Endothelial cell of umbilical vein (primary cell): ENCODE data around the gene LMNA. TPM values are rescaled to one million over a fixed set of nuclear protein-coding genes. Genes with fewer than 3 reads are reported as not detected.
"Not testable (repeated sequence)": the region's sequence is repeated elsewhere in the genome, so short reads cannot be mapped to it uniquely, and the experiment has no call there.

Source experiments
- BruUV-seq: library from RNA; stranded (reverse); fragments of 400-500 nt; replicated peaks from 2 replicates; lab custom pipeline; 2021; lab: Mats Ljungman, UMichigan
- CTCF ChIA-PET: fragments of 300-600, 350-600 bp; sonication (Branson Sonifier 250); formaldehyde crosslinking; loops from one replicate; lab custom pipeline; 2021; ENCODE audit warnings: antibody characterized with exemption, inconsistent platforms; lab: Charles Lee
- POLR2A ChIA-PET: fragments of 300-600, 350-600 bp; sonication (Branson Sonifier 250); formaldehyde crosslinking; loops from one replicate; lab custom pipeline; 2021; ENCODE audit warnings: antibody characterized with exemption, inconsistent platforms; lab: Charles Lee
- DNase-seq: peaks from one replicate; pipeline ENCODE4 v3.0.0-alpha.2; 2011; ENCODE audit warnings: low read depth, low spot score
- FAIRE-seq: peaks from 2 replicates; lab custom pipeline; 2011; peaks lifted over from hg19 to GRCh38; lab: Jason Lieb, UNC
- H2AFZ ChIP-seq: 2 replicates; pipeline ENCODE4 v1.6.0; 2012; ENCODE audit warnings: low read depth, low read length, control low read depth, inconsistent platforms
- H3K27ac ChIP-seq: 2 replicates; pipeline ENCODE4 v1.5.1; 2011; ENCODE audit warnings: low read depth, mild to moderate bottlenecking, control low read depth, low read length, moderate library complexity; ENCODE audit not compliant: insufficient read depth
- H3K27me3 ChIP-seq, 2 experiments: 2 replicates each; pipeline versions ENCODE4 v1.6.0 to v1.6.1; 2011; ENCODE audit warnings: low read length in 2 of 2, mixed read lengths in 1 of 2; ENCODE audit not compliant: control insufficient read depth in 2 of 2, insufficient read depth in 2 of 2
- H3K36me3 ChIP-seq, 2 experiments: 2 replicates in 1 of 2; 3 replicates in 1 of 2; pipeline ENCODE4 v1.5.1; 2011; ENCODE audit warnings: low read length in 2 of 2, mild to moderate bottlenecking in 1 of 2, moderate library complexity in 1 of 2; ENCODE audit not compliant: control insufficient read depth in 2 of 2, insufficient read depth in 2 of 2; ENCODE audit errors: extremely low read depth in 1 of 2
- H3K4me1 ChIP-seq: 3 replicates; pipeline ENCODE4 v1.5.1; 2011; ENCODE audit warnings: mild to moderate bottlenecking, low read length; ENCODE audit not compliant: control insufficient read depth, insufficient read depth; ENCODE audit errors: extremely low read depth
- H3K4me2 ChIP-seq: 2 replicates; pipeline ENCODE4 v1.6.1; 2011; ENCODE audit warnings: low read length, control low read depth, mixed read lengths; ENCODE audit not compliant: insufficient read depth
- H3K4me3 ChIP-seq, 3 experiments: fragments of 200-600 bp in 1 of 3; sonication (generic), shearing (Covaris generic) in 1 of 3; replicated peaks in 1 of 3; 2 replicates each; pipeline ENCODE4 v1.5.1; 2011 to 2016; ENCODE audit warnings: control low read depth in 3 of 3, low read length in 3 of 3, mild to moderate bottlenecking in 2 of 3, inconsistent platforms in 1 of 3, low read depth in 1 of 3, moderate library complexity in 1 of 3; ENCODE audit not compliant: insufficient read depth in 1 of 3
- H3K79me2 ChIP-seq: 2 replicates; pipeline ENCODE4 v1.6.0; 2012; ENCODE audit warnings: low read length, inconsistent platforms; ENCODE audit not compliant: control insufficient read depth, insufficient read depth
- H3K9ac ChIP-seq: replicated peaks from 2 replicates; pipeline ENCODE3; 2011; ENCODE audit warnings: low read length, control low read depth; ENCODE audit not compliant: insufficient read depth; ENCODE audit errors: extremely low read depth
- H3K9me1 ChIP-seq: replicated peaks from 3 replicates; pipeline ENCODE4 v1.6.0; 2011; ENCODE audit warnings: mild to moderate bottlenecking, low read length; ENCODE audit not compliant: control insufficient read depth, insufficient read depth; ENCODE audit errors: extremely low read depth
- H3K9me3 ChIP-seq: replicated peaks from 2 replicates; pipeline ENCODE4 v1.5.1; 2012; ENCODE audit warnings: low read length, inconsistent platforms; ENCODE audit not compliant: control insufficient read depth, insufficient read depth
- H4K20me1 ChIP-seq: replicated peaks from 2 replicates; pipeline ENCODE3; 2011; ENCODE audit warnings: mild to moderate bottlenecking, low read length; ENCODE audit not compliant: control insufficient read depth, insufficient read depth; ENCODE audit errors: extremely low read depth
- CTCF ChIP-seq, 2 donors: IDR thresholded peaks; 1 replicate in 1 of 2; 2 replicates in 1 of 2; pipeline ENCODE4 v1.5.1; 2011; ENCODE audit warnings: low read length in 2 of 2, mild to moderate bottlenecking in 2 of 2, moderate library complexity in 2 of 2, control low read depth in 1 of 2, inconsistent platforms in 1 of 2, low read depth in 1 of 2; ENCODE audit not compliant: insufficient read depth in 1 of 2; ENCODE audit errors: extremely low read depth in 1 of 2
- EZH2 ChIP-seq: IDR thresholded peaks from 2 replicates; pipeline ENCODE4 v1.6.1; 2012; ENCODE audit warnings: borderline replicate concordance, low read depth, mild to moderate bottlenecking, moderate library complexity, low read length, inconsistent platforms; ENCODE audit not compliant: severe bottlenecking
- FOS ChIP-seq: IDR thresholded peaks from 2 replicates; pipeline ENCODE4 v1.6.1; 2011; ENCODE audit warnings: mild to moderate bottlenecking, low read length, moderate library complexity, borderline replicate concordance; ENCODE audit not compliant: insufficient read depth
- GATA2 ChIP-seq: IDR thresholded peaks from 2 replicates; pipeline ENCODE4 v1.7.0; 2011; ENCODE audit warnings: low read depth, mild to moderate bottlenecking, moderate library complexity, mixed read lengths, low read length; ENCODE audit not compliant: insufficient read length, insufficient read depth
- JUN ChIP-seq: IDR thresholded peaks from 2 replicates; pipeline ENCODE4 v1.6.1; 2011; ENCODE audit warnings: borderline replicate concordance, low read depth; ENCODE audit not compliant: insufficient read length, insufficient read depth
- MAX ChIP-seq: IDR thresholded peaks from 2 replicates; pipeline ENCODE4 v1.6.1; 2011; ENCODE audit not compliant: insufficient read depth, insufficient read length
- MYC ChIP-seq: IDR thresholded peaks from one replicate; pipeline ENCODE4 v1.6.1; 2011; ENCODE audit warnings: mild to moderate bottlenecking, low read depth, low read length
- POLR2A ChIP-seq: IDR thresholded peaks from 2 replicates; pipeline ENCODE4 v1.6.1; 2012; ENCODE audit warnings: low read depth, mild to moderate bottlenecking, control low read depth, low read length
- POLR2AphosphoS5 ChIP-seq: IDR thresholded peaks from 2 replicates; pipeline ENCODE4 v1.6.1; 2012; ENCODE audit warnings: low read depth, mild to moderate bottlenecking, control low read depth, low read length, moderate library complexity; ENCODE audit not compliant: insufficient read depth
- dilution Hi-C: fragments of 300-500 bp; cut with MboI; formaldehyde crosslinking; loops from one replicate; pipeline ENCODE4 v1.15.0; 2019; ENCODE audit warnings: low sequenced_read_pairs; ENCODE audit not compliant: extremely low pct_ligation_motif_present
- intact Hi-C: fragments of 100-400 bp; cut with micrococcal nuclease; formaldehyde crosslinking; loops from one replicate; pipeline ENCODE4 v1.10.0; 2022
- polyA plus RNA-seq, 4 experiments: library from polyadenylated mRNA; depleted of rRNA in 3 of 4; stranded (reverse) in 3 of 4; unstranded in 1 of 4; fragments of >200 nt; gene quantifications; 2 replicates each; pipeline versions ENCODE4 v1.2.1 to v1.2.3, GENCODE V29; 2011 to 2012; ENCODE audit warnings: missing spikeins in 1 of 4
- total RNA-seq: library from RNA; stranded (reverse); gene quantifications from 2 replicates; pipeline ENCODE4 v1.2.3, GENCODE V29; 2021

LMNA gene
- total and polyA plus RNA-seq, 2 donors (not counting 3 experiments of a cell fraction or from before 2014, with no cell fraction given), result 371 to 742 TPM

- DNase-seq, H4K20me1 ChIP-seq, H3K9ac ChIP-seq, H3K27ac ChIP-seq, FAIRE-seq, dilution Hi-C loops, H3K9me3 ChIP-seq, BruUV-seq, H2AFZ ChIP-seq, POLR2A ChIA-PET, intact Hi-C loops, H3K4me1 ChIP-seq, H3K27me3 ChIP-seq, H3K4me2 ChIP-seq, H3K4me3 ChIP-seq, H3K9me1 ChIP-seq, H3K79me2 ChIP-seq: not testable (repeated sequence)
- CTCF ChIA-PET, result interaction anchor here (1.4 kb wide), 1 partner anchor 154 kb away, joined by 3 read pairs; no protein-coding TSS in a partner anchor
- H3K36me3 ChIP-seq, result peaks cover 0 to 23% of the 10 kb centered on the region in 2 experiments
Observed at GRCh38 chr1:156071332-156071816, 43.1 kb upstream of the LMNA start.

GRCh38 chr1:156072251-156072650 is 42.3 kb upstream of the LMNA start:
- BruUV-seq, result no TSS peak
- no peak for TF ChIP-seq POLR2A
- no peak for TF ChIP-seq MYC
- no peak for TF ChIP-seq GATA2
- no peak for TF ChIP-seq EZH2
- no peak for TF ChIP-seq MAX
- no peak for TF ChIP-seq FOS
- TF ChIP-seq JUN, result no peak
- no peak for TF ChIP-seq CTCF (IDR thresholded peaks at IDR 0.05; ENCODE audit: extremely low read depth in 1 of 2, insufficient read depth in 1 of 2, low read depth in 1 of 2, low read length in 2 of 2)
- no peak for TF ChIP-seq POLR2AphosphoS5
- Histone ChIP-seq H3K4me2 (no peak overlapping the region), H3K79me2 (peaks cover 7% of the 10 kb centered on the region), H3K36me3 (peaks cover 4 to 31% of the 10 kb centered on the region in 2 experiments), H3K27me3 (no peaks in the 10 kb centered on the region), H3K9ac (no peak overlapping the region), H3K4me3 (no peak overlapping the region), H3K9me1 (no peaks in the 10 kb centered on the region), H3K4me1 (peaks cover 6% of the 10 kb centered on the region), H3K9me3 (no peaks in the 10 kb centered on the region), H3K27ac (no peak overlapping the region), H2AFZ (no peak overlapping the region), H4K20me1 (no peaks in the 10 kb centered on the region)
- intact Hi-C loops (no loop called here), dilution Hi-C loops (no loop called here)
- ChIA-PET CTCF (no interaction called here), POLR2A (no interaction called here)
- DNase-seq, result no peak
- no peak for FAIRE-seq
